ENCODE measurements around the gene MME. TPM values are rescaled to one million over a fixed set of nuclear protein-coding genes. Genes with fewer than 3 reads are reported as not detected.

Gene MME
- total RNA-seq, 1 experiment from 2014 or later = 14.4 TPM

DNA sequence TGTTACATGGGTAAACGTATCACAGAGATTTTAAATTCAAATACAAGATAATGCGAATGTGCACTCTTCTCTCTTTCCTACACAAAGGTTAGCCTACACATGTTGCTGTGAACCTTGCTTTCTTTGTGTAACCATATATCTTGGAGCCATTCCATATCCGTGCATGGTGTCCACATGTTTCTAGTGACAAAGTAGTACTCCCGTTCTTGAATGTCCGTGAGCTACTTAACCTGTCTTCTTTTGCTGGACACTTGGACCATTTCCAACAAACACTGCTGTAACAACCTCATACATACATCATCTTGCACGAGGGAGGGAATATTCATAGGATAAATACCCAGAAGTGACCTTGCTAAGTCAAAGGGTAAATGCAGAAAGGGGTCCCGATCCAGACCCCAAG lies 138.3 kb downstream of the MME start:
- CTCF ChIA-PET = no interaction called here
- Mint-ChIP-seq H3K36me3 (ENCODE audit: insufficient read depth, unreplicated experiment) (no peaks in the 10 kb centered on the region), H3K9me3 (ENCODE audit: low read depth, unreplicated experiment) (peaks cover 6% of the 10 kb centered on the region), H3K4me3 (ENCODE audit: low read depth, unreplicated experiment) (no peak overlapping the region), H3K27ac (ENCODE audit: unreplicated experiment) (no peak overlapping the region), H3K4me1 (ENCODE audit: low read depth, unreplicated experiment) (no peaks in the 10 kb centered on the region), H3K27me3 (ENCODE audit: unreplicated experiment) (no peaks in the 10 kb centered on the region)
- TF ChIP-seq, protein P1, sequence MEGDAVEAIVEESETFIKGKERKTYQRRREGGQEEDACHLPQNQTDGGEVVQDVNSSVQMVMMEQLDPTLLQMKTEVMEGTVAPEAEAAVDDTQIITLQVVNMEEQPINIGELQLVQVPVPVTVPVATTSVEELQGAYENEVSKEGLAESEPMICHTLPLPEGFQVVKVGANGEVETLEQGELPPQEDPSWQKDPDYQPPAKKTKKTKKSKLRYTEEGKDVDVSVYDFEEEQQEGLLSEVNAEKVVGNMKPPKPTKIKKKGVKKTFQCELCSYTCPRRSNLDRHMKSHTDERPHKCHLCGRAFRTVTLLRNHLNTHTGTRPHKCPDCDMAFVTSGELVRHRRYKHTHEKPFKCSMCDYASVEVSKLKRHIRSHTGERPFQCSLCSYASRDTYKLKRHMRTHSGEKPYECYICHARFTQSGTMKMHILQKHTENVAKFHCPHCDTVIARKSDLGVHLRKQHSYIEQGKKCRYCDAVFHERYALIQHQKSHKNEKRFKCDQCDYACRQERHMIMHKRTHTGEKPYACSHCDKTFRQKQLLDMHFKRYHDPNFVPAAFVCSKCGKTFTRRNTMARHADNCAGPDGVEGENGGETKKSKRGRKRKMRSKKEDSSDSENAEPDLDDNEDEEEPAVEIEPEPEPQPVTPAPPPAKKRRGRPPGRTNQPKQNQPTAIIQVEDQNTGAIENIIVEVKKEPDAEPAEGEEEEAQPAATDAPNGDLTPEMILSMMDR (IDR thresholded peaks at IDR 0.05; ENCODE audit: unreplicated experiment) = no peak
- intact Hi-C loops (cut with micrococcal nuclease; ENCODE audit: unreplicated experiment) = no loop called here
- DNase-seq = no peak
- BruUV-seq (replicated peaks) = no TSS peak

DNA sequence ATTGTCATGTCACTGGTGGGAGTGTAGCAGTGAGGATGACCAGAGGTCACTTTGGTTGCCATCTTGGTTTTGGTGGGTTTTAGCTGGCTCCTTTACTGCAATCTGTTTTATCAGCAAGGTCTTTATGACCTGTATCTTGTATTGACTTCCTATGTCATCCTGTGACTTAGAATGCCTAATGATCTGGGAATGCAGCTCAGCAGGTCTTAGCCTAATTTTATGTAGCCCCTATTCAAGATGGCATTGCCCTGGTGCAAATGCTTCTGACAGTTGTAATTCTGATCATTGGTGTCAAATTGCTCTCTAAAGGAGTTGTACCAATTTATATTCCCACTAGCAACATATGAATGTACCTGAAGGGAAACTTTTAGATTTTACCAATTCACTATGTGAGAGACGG lies 139.0 kb downstream of the MME start:
- Mint-ChIP-seq H3K4me1 (ENCODE audit: low read depth, unreplicated experiment) (no peaks in the 10 kb centered on the region), H3K27me3 (ENCODE audit: unreplicated experiment) (no peaks in the 10 kb centered on the region), H3K4me3 (ENCODE audit: low read depth, unreplicated experiment) (no peak overlapping the region), H3K36me3 (ENCODE audit: insufficient read depth, unreplicated experiment) (no peaks in the 10 kb centered on the region), H3K9me3 (ENCODE audit: low read depth, unreplicated experiment) (peaks cover 8% of the 10 kb centered on the region), H3K27ac (ENCODE audit: unreplicated experiment) (no peak overlapping the region)
- BruUV-seq (replicated peaks) = no TSS peak
- intact Hi-C loops (cut with micrococcal nuclease; ENCODE audit: unreplicated experiment) = no loop called here
- TF ChIP-seq, protein P1 (IDR thresholded peaks at IDR 0.05; ENCODE audit: unreplicated experiment) = no peak
- CTCF ChIA-PET = no interaction called here
- DNase-seq = no peak

DNA sequence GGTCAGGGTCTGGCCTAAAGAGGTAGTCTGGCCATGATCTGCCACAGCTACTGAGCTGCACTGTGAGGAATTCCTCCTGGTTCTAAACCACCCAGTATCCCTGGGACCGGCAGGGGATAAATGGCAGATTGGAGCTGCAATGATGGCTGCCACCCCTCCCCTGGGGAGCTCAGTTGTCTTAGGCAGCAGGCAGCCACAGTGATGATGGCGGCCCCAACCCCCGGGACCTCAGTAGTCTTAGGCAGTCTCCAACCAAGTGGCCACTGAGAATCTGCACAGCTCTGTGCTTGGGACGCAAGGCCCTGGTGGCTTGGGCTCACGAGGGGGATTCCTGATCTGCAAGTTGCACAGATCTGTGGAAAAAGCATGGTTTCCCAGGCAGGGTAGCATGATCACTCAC lies 145.3 kb downstream of the MME start:
- Mint-ChIP-seq H3K4me1 (ENCODE audit: low read depth, unreplicated experiment) (no peaks in the 10 kb centered on the region), H3K9me3 (ENCODE audit: low read depth, unreplicated experiment) (peaks cover 9% of the 10 kb centered on the region), H3K27ac (ENCODE audit: unreplicated experiment) (no peak overlapping the region), H3K4me3 (ENCODE audit: low read depth, unreplicated experiment) (no peak overlapping the region), H3K36me3 (ENCODE audit: insufficient read depth, unreplicated experiment) (no peaks in the 10 kb centered on the region), H3K27me3 (ENCODE audit: unreplicated experiment) (no peaks in the 10 kb centered on the region)
- TF ChIP-seq, protein P1 (IDR thresholded peaks at IDR 0.05; ENCODE audit: unreplicated experiment) = no peak
- CTCF ChIA-PET = no interaction called here
- BruUV-seq (replicated peaks) = no TSS peak
- no peak for DNase-seq
- intact Hi-C loops (cut with micrococcal nuclease; ENCODE audit: unreplicated experiment) = no loop called here

DNA sequence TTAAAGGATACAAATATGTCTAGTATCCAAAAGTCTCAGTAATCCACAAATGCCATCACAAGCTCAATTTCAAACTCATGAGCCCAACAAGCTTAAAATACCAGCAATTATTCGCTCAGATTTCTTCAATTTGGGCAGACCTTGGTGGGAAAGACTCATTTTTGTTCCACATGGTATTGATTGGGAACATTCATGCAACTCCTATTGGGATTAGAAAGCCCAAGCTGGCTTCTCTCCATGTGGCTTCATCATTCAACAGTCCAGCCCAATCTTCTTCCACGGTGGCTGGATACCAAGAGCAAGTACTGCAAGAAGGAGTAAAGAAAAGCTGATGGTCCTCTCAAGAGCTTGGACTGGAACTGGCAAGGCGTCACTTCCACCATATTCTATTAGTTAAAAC lies 147.0 kb downstream of the MME start:
- TF ChIP-seq, protein P1 (IDR thresholded peaks at IDR 0.05; ENCODE audit: unreplicated experiment) = no peak
- CTCF ChIA-PET = no interaction called here
- Mint-ChIP-seq H3K27ac (ENCODE audit: unreplicated experiment) (no peak overlapping the region), H3K9me3 (ENCODE audit: low read depth, unreplicated experiment) (peaks cover 9% of the 10 kb centered on the region), H3K27me3 (ENCODE audit: unreplicated experiment) (no peaks in the 10 kb centered on the region), H3K36me3 (ENCODE audit: insufficient read depth, unreplicated experiment) (no peaks in the 10 kb centered on the region), H3K4me3 (ENCODE audit: low read depth, unreplicated experiment) (no peak overlapping the region), H3K4me1 (ENCODE audit: low read depth, unreplicated experiment) (peaks cover 4% of the 10 kb centered on the region)
- intact Hi-C loops (cut with micrococcal nuclease; ENCODE audit: unreplicated experiment) = no loop called here
- no peak for DNase-seq
- BruUV-seq (replicated peaks) = no TSS peak

DNA sequence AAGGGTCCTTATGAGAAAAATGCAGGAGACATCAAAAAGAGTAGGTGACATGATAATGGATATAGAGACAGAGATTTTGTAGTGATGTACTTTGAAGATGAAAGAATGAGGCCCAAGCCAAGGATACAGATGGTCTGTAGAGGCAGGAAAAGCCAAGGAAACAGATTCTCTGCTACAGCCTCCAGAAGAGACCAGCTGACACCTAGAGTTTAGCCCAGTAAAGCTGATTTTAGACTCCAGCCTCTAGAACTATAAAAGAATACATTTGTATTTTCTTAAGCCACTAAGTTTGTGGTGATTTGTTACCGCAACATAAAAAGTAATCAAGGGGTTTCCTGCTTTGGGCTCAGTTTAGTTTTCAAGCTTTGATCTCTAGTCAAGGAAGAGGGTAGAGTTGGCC lies 148.6 kb downstream of the MME start:
- DNase-seq = no peak
- TF ChIP-seq, protein P1 (IDR thresholded peaks at IDR 0.05; ENCODE audit: unreplicated experiment) = no peak
- H3K4me3 Mint-ChIP-seq (ENCODE audit: low read depth, unreplicated experiment) = no peak overlapping the region
- H3K9me3 Mint-ChIP-seq (ENCODE audit: low read depth, unreplicated experiment) = peaks cover 3% of the 10 kb centered on the region
- CTCF ChIA-PET = no interaction called here
- no peak overlapping the region for H3K27ac Mint-ChIP-seq (ENCODE audit: unreplicated experiment)
- H3K27me3 Mint-ChIP-seq (ENCODE audit: unreplicated experiment) = no peaks in the 10 kb centered on the region
- peaks cover 5% of the 10 kb centered on the region for H3K36me3 Mint-ChIP-seq (ENCODE audit: insufficient read depth, unreplicated experiment)
- intact Hi-C loops (cut with micrococcal nuclease; ENCODE audit: unreplicated experiment) = no loop called here
- peaks cover 20% of the 10 kb centered on the region for H3K4me1 Mint-ChIP-seq (ENCODE audit: low read depth, unreplicated experiment)
- no TSS peak for BruUV-seq (replicated peaks)

Data from Calu3 (cell line).